Fibroblast of skin of left biceps (primary cell): Measurements from ENCODE around the gene YARS2.
A peak's percentile ranks its signal among the peaks of the same experiment; 100 is the strongest.

Experiments used
- DNase-seq, 2 experiments: peaks; one replicate each; pipeline ENCODE4 v3.0.0-alpha.2; 2013; ENCODE audit warnings: low read depth in 2 of 2

Gene YARS2

GRCh38 chr12:32755654-32756475, at the start of gene YARS2:
YARS2 (minus strand) TSS chr12:32755897; CDS start chr12:32755874, 23 bp downstream.
- peak; percentile 96 for DNase-seq

GRCh38 chr12:32804301-32804700, 48.6 kb upstream of the YARS2 start:
- DNase-seq, result no peak

- DNase-seq, result no peak
Observed at GRCh38 chr12:32801269-32801980, 45.7 kb upstream of the YARS2 start.

GRCh38 chr12:32794281-32794680, 38.6 kb upstream of the YARS2 start:
- DNase-seq, result no peak

GRCh38 chr12:32789916-32790315, 34.2 kb upstream of the YARS2 start:
- DNase-seq, result no peak

GRCh38 chr12:32789446-32789845, 33.7 kb upstream of the YARS2 start:
- DNase-seq, result no peak

- DNase-seq, result no peak
Observed at GRCh38 chr12:32788405-32788804, 32.7 kb upstream of the YARS2 start.

GRCh38 chr12:32785557-32785956, 29.9 kb upstream of the YARS2 start:
- no peak for DNase-seq

- DNase-seq, result no peak
Observed at GRCh38 chr12:32783029-32783428, 27.3 kb upstream of the YARS2 start.

- DNase-seq, result no peak
Observed at GRCh38 chr12:32780071-32780470, 24.4 kb upstream of the YARS2 start.

GRCh38 chr12:32777691-32778175, 22.0 kb upstream of the YARS2 start:
- DNase-seq, result no peak

GRCh38 chr12:32777159-32777558, 21.5 kb upstream of the YARS2 start:
- DNase-seq, result no peak

GRCh38 chr12:32776258-32776657, 20.6 kb upstream of the YARS2 start:
- no peak for DNase-seq

- no peak for DNase-seq
Observed at GRCh38 chr12:32773691-32774090, 18.0 kb upstream of the YARS2 start.

GRCh38 chr12:32770141-32770540, 14.4 kb upstream of the YARS2 start:
- DNase-seq, result no peak

GRCh38 chr12:32768518-32768917, 12.8 kb upstream of the YARS2 start:
- no peak for DNase-seq

- no peak for DNase-seq
Observed at GRCh38 chr12:32765906-32766305, 10.2 kb upstream of the YARS2 start.

GRCh38 chr12:32761716-32762115, 6.0 kb upstream of the YARS2 start:
- no peak for DNase-seq

GRCh38 chr12:32757157-32757556, 1.5 kb upstream of the YARS2 start:
- DNase-seq, result no peak

GRCh38 chr12:32756476-32757066, 874 bp upstream of the YARS2 start:
- no peak for DNase-seq

- DNase-seq, result no peak
Observed at GRCh38 chr12:32755051-32755653, 545 bp downstream of the YARS2 start.

GRCh38 chr12:32754111-32754510, 1.6 kb downstream of the YARS2 start:
- DNase-seq, result no peak
